C4-2B (cell line): Measurements from ENCODE around the gene PSEN2.

ENCODE experiments used
- ZFX ChIP-seq: fragments of 450-650 bp; IDR thresholded peaks from 2 replicates; pipeline ENCODE4 v1.6.1; 2017
- TF ChIP-seq, protein P1 (sequence below): fragments of 450-650 bp; conservative IDR thresholded peaks from 2 replicates; pipeline ENCODE4 v1.5.1; 2017; ENCODE audit warnings: mild to moderate bottlenecking

DNA sequence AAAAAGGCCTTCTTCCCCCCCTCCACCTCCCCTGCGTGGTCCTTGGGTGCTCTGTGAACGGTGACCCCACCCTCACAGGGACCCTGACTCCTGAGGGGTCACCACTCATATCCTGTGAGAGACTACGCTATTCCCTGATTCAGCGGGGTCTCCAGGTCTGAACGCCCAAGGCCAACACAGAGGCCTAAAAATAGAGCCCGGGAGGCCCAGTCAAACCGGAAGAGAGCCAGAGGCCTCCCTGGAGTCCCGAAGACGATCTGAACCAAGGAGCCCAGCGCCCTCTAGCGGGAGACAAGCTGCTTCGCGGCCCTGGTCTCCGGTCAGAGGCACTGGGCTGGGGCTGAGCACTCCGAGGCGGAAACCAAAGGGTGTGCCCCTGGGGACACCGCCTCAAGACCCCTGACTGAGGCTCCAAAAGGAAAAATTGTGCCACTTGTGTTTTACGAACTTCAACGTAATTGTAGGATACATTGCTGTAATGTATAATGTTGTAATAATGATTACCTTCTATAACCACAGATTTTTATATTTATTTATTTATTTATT is 42.4 kb upstream of the PSEN2 start:
- TF ChIP-seq, protein P1, sequence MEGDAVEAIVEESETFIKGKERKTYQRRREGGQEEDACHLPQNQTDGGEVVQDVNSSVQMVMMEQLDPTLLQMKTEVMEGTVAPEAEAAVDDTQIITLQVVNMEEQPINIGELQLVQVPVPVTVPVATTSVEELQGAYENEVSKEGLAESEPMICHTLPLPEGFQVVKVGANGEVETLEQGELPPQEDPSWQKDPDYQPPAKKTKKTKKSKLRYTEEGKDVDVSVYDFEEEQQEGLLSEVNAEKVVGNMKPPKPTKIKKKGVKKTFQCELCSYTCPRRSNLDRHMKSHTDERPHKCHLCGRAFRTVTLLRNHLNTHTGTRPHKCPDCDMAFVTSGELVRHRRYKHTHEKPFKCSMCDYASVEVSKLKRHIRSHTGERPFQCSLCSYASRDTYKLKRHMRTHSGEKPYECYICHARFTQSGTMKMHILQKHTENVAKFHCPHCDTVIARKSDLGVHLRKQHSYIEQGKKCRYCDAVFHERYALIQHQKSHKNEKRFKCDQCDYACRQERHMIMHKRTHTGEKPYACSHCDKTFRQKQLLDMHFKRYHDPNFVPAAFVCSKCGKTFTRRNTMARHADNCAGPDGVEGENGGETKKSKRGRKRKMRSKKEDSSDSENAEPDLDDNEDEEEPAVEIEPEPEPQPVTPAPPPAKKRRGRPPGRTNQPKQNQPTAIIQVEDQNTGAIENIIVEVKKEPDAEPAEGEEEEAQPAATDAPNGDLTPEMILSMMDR, result peak; percentile 97
- peak; percentile 45; the same call in 1 of the 2 replicates for TF ChIP-seq ZFX
